K562 (cell line): ENCODE data around the gene ENTREP3. TPM values are rescaled to one million over a fixed set of nuclear protein-coding genes. Genes with fewer than 3 reads are reported as not detected.

ENCODE experiments used
- BCL6 ChIP-seq: fragments of 250-450 bp; sonication (Bioruptor Pico); IDR thresholded peaks from 2 replicates; pipeline ENCODE4 v1.4.0; 2020
- CBFA2T3 ChIP-seq: fragments of 450-650 bp; IDR thresholded peaks from 2 replicates; pipeline ENCODE4 v1.6.1; 2017
- DEAF1 ChIP-seq: fragments of 450-650 bp; formaldehyde crosslinking; IDR thresholded peaks from 2 replicates; pipeline ENCODE4 v1.4.0; 2020; ENCODE audit warnings: mild to moderate bottlenecking, moderate library complexity
- FOXA3 ChIP-seq, 2 experiments: fragments of 450-650 bp in 1 of 2; sonication (generic) in 1 of 2; formaldehyde crosslinking; IDR thresholded peaks in 1 of 2; conservative IDR thresholded peaks in 1 of 2; 2 replicates each; pipeline versions ENCODE4 v1.4.0 to v1.8.0; 2020 to 2022; ENCODE audit warnings: mild to moderate bottlenecking in 2 of 2, missing genetic modification reagents in 1 of 2
- HCFC1 ChIP-seq: IDR thresholded peaks from 2 replicates; pipeline ENCODE4 v1.6.1; 2012; ENCODE audit warnings: low read depth, low read length, improper control_type of control experiment
- HIVEP1 ChIP-seq: fragments of 250-450 bp; sonication (Bioruptor Pico); IDR thresholded peaks from 2 replicates; pipeline ENCODE4 v1.4.0; 2020; ENCODE audit warnings: mild to moderate bottlenecking
- HOXB6 ChIP-seq: fragments of 250-450 bp; sonication (Bioruptor Pico); IDR thresholded peaks from 2 replicates; pipeline ENCODE4 v1.5.1; 2022; ENCODE audit warnings: mild to moderate bottlenecking, borderline replicate concordance
- MAZ ChIP-seq, 2 experiments: fragments of 450-650 bp in 1 of 2; sonication (generic) in 1 of 2; formaldehyde crosslinking; IDR thresholded peaks in 1 of 2; conservative IDR thresholded peaks in 1 of 2; 2 replicates each; pipeline versions ENCODE4 v1.4.0 to v1.5.0; 2020; ENCODE audit warnings: mild to moderate bottlenecking in 1 of 2, missing genetic modification reagents in 1 of 2
- MCM3 ChIP-seq: fragments of 450-650 bp; IDR thresholded peaks from 2 replicates; pipeline ENCODE4 v1.6.1; 2016
- MEF2D ChIP-seq: conservative IDR thresholded peaks from 2 replicates; pipeline ENCODE4 v1.6.1; 2016; ENCODE audit warnings: low read depth, missing genetic modification characterization, missing compliant biosample characterization
- MYNN ChIP-seq, 2 experiments: sonication (generic); formaldehyde crosslinking in 1 of 2; IDR thresholded peaks; 2 replicates each; pipeline versions ENCODE4 v1.5.0 to v1.6.1; 2016 to 2020; ENCODE audit warnings: antibody characterized with exemption in 1 of 2, missing genetic modification reagents in 1 of 2
- PML ChIP-seq: IDR thresholded peaks from 2 replicates; pipeline ENCODE4 v1.6.1; 2012; ENCODE audit warnings: low read length, inconsistent platforms
- PTBP1 ChIP-seq: fragments of 200-400 bp; formaldehyde crosslinking; IDR thresholded peaks from 2 replicates; pipeline ENCODE4 v1.6.1; 2017; ENCODE audit warnings: low read depth, low read length
- SMAD2 ChIP-seq: fragments of 150-350 bp; IDR thresholded peaks from 2 replicates; pipeline ENCODE4 v1.6.1; 2014; ENCODE audit warnings: low read depth, mild to moderate bottlenecking, low read length
- SP2 ChIP-seq: IDR thresholded peaks from 2 replicates; pipeline ENCODE4 v1.6.1; 2011; ENCODE audit warnings: mild to moderate bottlenecking, low read depth, low read length, moderate library complexity; ENCODE audit not compliant: poor library complexity, severe bottlenecking; ENCODE audit errors: extremely low read depth
- SRSF9 ChIP-seq: fragments of 200-400 bp; formaldehyde crosslinking; IDR thresholded peaks from 2 replicates; pipeline ENCODE4 v1.6.1; 2017; ENCODE audit warnings: low read depth, low read length, borderline replicate concordance
- ZBTB1 ChIP-seq: sonication (generic); formaldehyde crosslinking; IDR thresholded peaks from 2 replicates; pipeline ENCODE4 v1.8.1; 2023; ENCODE audit warnings: missing genetic modification reagents, low read depth, mild to moderate bottlenecking, borderline replicate concordance
- ZNF197 ChIP-seq: fragments of 200-800 bp; sonication (Bioruptor generic); IDR thresholded peaks from 2 replicates; pipeline ENCODE4 v1.6.1; 2016; ENCODE audit warnings: low read depth, missing genetic modification characterization, missing compliant biosample characterization
- ZNF384 ChIP-seq: IDR thresholded peaks from 2 replicates; pipeline ENCODE4 v1.6.1; 2012; ENCODE audit warnings: low read depth, low read length, improper control_type of control experiment
- polyA plus RNA-seq, 8 experiments: library from polyadenylated mRNA; depleted of rRNA in 4 of 8; stranded (reverse) in 5 of 8; unstranded in 3 of 8; fragments of >200 nt; fragmentation: Nextera tagmentation in 2 of 8; fragmentation: Illumina TruSeq in 1 of 8; extraction: Ambion mirVana in 2 of 8; extraction: Trizol in 1 of 8; gene quantifications; 2 replicates each; pipeline versions ENCODE4 v1.2.1 to v1.2.3, GENCODE V29; 2011 to 2014; ENCODE audit warnings: inconsistent platforms in 1 of 8, missing spikeins in 1 of 8
- total RNA-seq, 7 experiments: library from RNA; depleted of rRNA in 6 of 7; stranded (reverse); fragments of >200 nt in 6 of 7; fragmentation: Illumina TruSeq in 2 of 7; extraction: Trizol in 2 of 7; gene quantifications; 2 replicates each; pipeline versions ENCODE4 v1.2.1 to v1.2.3, GENCODE V29; 2011 to 2021; ENCODE audit warnings: low replicate concordance in 1 of 7
- TF ChIP-seq, protein P1 (sequence below): fragments of 450-650 bp; IDR thresholded peaks from 2 replicates; pipeline ENCODE4 v1.6.1; 2017; ENCODE audit warnings: mild to moderate bottlenecking, moderate library complexity
- TF ChIP-seq, protein P2 (sequence below): fragments of 200-800 bp; sonication (Bioruptor generic); IDR thresholded peaks from 2 replicates; pipeline ENCODE4 v1.6.1; 2017; ENCODE audit warnings: missing genetic modification characterization, missing compliant biosample characterization
- TF ChIP-seq, protein P3 (sequence below): sonication (generic); formaldehyde crosslinking; IDR thresholded peaks from 2 replicates; pipeline ENCODE4 v1.8.0; 2022; ENCODE audit warnings: mild to moderate bottlenecking, missing genetic modification reagents

Gene ENTREP3
- total and polyA plus RNA-seq, 9 of the 15 experiments (the other 6 are each of a cell fraction or from before 2014, with no cell fraction given) = 1.9 to 41.8 (median 5.9) TPM

DNA sequence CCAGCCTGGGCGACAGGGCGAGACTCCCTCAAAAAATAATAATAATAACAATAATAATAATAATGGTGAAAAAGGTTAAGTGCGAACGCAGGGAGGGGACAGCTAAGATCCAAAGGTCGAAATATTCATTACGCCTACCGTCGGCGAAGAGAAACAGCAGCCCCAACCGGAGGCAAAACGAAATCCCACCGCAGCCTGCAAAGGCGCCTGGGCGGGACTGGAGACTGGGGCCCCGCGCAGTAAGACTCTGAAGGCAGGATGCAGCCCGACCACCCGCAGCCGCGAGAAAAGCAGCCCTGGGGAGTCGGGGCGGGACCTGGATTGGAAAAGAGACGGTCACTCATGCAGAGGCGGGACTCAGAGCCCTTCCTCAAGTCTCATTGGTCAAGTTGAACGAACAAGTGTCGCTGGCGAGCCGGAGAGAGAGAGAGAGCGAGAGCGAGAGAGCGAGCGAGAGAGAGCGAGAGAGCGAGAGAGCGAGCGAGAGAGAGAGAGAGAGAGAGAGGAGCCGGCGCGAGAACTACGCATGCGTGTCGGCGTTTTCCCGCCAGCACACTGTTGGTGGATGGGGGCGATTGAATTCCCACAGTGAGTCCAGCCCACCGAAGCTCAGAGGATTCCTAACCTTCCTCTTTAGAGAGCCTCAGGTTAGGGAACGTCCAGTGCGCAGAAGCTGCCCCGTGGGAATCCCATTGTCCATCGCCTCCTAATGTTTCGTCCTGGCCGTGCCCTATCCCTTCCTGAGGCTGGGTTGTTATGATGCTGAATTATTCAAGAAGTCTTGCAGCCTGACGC, 10.7 kb downstream of the ENTREP3 start (continued):
- TF ChIP-seq DEAF1 (CRISPR knock-in tag) (peak; percentile 39; the same call in 1 of the 2 replicates), HOXB6 (CRISPR knock-in tag) (no peak), PTBP1 (peak; percentile 96), MAZ (CRISPR knock-in tag; conservative IDR thresholded peaks at IDR 0.05 in 1 of 2, IDR thresholded peaks at IDR 0.05 in 1 of 2) (peak; percentile 92 to 93), SRSF9 (no peak), SP2 (peak; percentile 68), FOXA3 (CRISPR knock-in tag; conservative IDR thresholded peaks at IDR 0.05 in 1 of 2, IDR thresholded peaks at IDR 0.05 in 1 of 2) (no peak), MYNN (IDR thresholded peaks at IDR 0.05) (peak; percentile 48; the same call in 1 of the 2 replicates), MYNN (CRISPR knock-in tag; IDR thresholded peaks at IDR 0.05) (no peak), BCL6 (CRISPR knock-in tag) (no peak), CBFA2T3 (peak; percentile 72), HIVEP1 (CRISPR knock-in tag) (peak; percentile 16; the same call in 1 of the 2 replicates), MCM3 (no peak), ZBTB1 (CRISPR knock-in tag) (peak; percentile 83; the same call in 1 of the 2 replicates), SMAD2 (no peak), HCFC1 (peak; percentile 67), ZNF197 (CRISPR knock-in tag) (peak; percentile 94), ZNF384 (0 out of 2 replicates have a peak, but pooled peaks have one; percentile 32), PML (peak; percentile 83), MEF2D (tag) (peak; percentile 93)
- TF ChIP-seq, protein P1, sequence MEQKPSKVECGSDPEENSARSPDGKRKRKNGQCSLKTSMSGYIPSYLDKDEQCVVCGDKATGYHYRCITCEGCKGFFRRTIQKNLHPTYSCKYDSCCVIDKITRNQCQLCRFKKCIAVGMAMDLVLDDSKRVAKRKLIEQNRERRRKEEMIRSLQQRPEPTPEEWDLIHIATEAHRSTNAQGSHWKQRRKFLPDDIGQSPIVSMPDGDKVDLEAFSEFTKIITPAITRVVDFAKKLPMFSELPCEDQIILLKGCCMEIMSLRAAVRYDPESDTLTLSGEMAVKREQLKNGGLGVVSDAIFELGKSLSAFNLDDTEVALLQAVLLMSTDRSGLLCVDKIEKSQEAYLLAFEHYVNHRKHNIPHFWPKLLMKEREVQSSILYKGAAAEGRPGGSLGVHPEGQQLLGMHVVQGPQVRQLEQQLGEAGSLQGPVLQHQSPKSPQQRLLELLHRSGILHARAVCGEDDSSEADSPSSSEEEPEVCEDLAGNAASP = no peak
- TF ChIP-seq, protein P2, sequence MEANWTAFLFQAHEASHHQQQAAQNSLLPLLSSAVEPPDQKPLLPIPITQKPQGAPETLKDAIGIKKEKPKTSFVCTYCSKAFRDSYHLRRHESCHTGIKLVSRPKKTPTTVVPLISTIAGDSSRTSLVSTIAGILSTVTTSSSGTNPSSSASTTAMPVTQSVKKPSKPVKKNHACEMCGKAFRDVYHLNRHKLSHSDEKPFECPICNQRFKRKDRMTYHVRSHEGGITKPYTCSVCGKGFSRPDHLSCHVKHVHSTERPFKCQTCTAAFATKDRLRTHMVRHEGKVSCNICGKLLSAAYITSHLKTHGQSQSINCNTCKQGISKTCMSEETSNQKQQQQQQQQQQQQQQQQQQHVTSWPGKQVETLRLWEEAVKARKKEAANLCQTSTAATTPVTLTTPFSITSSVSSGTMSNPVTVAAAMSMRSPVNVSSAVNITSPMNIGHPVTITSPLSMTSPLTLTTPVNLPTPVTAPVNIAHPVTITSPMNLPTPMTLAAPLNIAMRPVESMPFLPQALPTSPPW (CRISPR knock-in tag) = peak; percentile 80
- TF ChIP-seq, protein P3, sequence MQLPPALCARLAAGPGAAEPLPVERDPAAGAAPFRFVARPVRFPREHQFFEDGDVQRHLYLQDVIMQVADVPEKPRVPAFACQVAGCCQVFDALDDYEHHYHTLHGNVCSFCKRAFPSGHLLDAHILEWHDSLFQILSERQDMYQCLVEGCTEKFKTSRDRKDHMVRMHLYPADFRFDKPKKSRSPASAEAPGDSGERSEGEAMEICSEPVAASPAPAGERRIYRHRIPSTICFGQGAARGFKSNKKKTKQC = peak; percentile 96
